GM12865 (cell line): ENCODE results near the gene SAMD14.

Experiments
- DNase-seq: peaks from one replicate; pipeline ENCODE4 v3.0.0; 2010; ENCODE audit warnings: low read depth
- H3K4me3 ChIP-seq: 2 replicates; pipeline ENCODE4 v1.5.1; 2011; ENCODE audit warnings: mild to moderate bottlenecking, low read depth, low read length, control low read depth
- TF ChIP-seq, protein P1 (sequence below): IDR thresholded peaks from 2 replicates; pipeline ENCODE4 v1.5.1; 2011; ENCODE audit warnings: low read length, control low read depth, low read depth, inconsistent platforms; ENCODE audit not compliant: insufficient read depth; ENCODE audit errors: missing control alignments

The SAMD14 gene

DNA sequence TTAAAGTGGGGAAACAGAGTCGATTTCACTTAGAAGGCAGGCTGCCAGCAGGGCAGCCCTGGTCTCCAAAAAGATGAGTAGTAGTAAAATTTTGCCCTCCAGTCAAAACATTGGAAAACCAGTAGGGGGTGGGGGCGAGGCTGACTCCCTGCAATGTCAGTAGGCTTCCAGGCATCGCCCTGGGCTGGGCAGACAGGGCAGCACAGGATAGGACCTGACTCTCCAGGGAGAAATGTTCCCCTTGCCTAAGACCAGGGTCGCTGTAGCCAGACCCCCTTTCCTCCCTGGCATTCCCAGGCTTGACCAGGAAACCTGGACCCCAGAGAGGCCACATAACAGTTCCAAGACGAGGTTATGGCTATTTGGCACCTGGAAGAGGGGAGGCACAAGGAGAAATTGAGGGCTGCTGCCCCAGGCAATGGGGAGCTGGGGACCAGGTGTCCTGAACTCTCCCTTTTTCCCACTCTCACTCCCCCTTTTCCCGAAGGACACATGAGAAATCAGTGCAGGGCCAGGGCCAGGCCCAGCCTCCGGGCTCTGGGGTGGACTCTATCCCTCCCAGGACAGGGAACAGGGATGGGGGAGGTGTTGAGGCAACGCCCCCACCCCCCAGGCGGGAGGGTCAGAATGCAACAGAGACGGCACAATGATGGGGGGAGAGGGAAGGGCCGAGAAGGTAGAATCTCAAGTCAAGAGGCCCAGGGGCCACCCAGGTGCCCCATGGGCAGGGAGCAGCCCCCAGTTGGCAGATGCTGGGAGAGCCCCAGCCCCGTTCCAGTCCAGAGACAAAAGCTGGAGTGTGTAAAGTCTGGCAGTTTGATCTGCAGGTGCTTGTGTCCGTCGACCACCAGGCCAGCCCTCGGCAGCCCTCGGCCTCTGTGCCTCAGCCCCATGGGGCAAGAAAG lies 4.5 kb upstream of the SAMD14 start:
- no peak for DNase-seq
- no peak overlapping the region for H3K4me3 ChIP-seq
- TF ChIP-seq, protein P1, sequence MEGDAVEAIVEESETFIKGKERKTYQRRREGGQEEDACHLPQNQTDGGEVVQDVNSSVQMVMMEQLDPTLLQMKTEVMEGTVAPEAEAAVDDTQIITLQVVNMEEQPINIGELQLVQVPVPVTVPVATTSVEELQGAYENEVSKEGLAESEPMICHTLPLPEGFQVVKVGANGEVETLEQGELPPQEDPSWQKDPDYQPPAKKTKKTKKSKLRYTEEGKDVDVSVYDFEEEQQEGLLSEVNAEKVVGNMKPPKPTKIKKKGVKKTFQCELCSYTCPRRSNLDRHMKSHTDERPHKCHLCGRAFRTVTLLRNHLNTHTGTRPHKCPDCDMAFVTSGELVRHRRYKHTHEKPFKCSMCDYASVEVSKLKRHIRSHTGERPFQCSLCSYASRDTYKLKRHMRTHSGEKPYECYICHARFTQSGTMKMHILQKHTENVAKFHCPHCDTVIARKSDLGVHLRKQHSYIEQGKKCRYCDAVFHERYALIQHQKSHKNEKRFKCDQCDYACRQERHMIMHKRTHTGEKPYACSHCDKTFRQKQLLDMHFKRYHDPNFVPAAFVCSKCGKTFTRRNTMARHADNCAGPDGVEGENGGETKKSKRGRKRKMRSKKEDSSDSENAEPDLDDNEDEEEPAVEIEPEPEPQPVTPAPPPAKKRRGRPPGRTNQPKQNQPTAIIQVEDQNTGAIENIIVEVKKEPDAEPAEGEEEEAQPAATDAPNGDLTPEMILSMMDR, result no peak

DNA sequence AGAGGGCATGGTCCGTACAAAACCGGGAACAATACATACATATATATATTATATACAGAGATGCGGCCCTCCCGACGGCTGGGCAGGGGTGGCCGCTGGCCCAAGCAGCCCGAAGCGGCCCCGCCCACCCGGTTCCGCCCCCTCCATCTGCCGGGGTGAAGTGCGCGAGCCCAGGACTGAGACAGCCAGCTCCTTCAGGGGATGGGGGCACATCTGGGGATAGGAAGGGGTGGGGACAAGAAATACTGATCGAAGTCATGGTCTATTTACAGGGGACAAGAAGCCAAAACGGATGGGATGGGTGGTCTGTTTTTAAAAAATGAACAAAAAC lies 3.8 kb upstream of the SAMD14 start:
- TF ChIP-seq, protein P1, result no peak
- H3K4me3 ChIP-seq, result no peak overlapping the region
- no peak for DNase-seq

DNA sequence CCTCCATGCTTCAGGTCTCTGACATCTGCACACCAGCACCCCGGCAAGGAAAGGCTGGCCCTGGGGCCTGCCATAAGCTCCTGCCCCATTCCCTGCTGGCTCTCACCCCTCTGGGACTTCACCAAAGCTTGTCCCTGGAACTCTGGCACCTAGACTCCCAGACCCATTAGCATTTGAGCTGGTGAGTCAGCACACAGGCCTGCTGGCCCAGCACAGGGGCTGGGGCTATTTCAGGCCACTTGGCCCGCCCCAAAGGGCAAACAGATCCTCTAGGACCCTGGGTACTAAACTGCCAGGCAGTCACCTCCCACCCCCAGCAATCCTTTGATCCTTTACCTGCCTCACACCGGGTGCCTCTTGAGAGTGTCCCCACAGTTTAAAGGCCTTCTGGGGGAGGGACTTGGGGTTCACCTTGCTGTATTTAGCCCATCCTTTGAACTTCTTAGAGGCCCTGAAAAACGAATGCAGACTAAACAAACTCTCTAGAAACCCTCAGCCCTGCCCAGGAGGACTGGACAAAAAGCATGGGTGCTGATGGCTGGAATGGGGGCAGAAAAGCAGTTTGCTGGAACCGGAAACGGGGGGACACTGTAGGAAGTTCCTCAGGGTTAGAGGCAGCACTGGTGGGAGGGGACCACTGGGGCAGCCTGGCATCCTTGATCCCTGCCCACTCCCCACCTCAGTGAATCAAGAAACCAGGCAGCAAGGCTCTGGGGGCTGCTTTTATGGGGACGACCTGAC lies 3.2 kb upstream of the SAMD14 start:
- no peak overlapping the region for H3K4me3 ChIP-seq
- TF ChIP-seq, protein P1, result no peak
- DNase-seq, result no peak

DNA sequence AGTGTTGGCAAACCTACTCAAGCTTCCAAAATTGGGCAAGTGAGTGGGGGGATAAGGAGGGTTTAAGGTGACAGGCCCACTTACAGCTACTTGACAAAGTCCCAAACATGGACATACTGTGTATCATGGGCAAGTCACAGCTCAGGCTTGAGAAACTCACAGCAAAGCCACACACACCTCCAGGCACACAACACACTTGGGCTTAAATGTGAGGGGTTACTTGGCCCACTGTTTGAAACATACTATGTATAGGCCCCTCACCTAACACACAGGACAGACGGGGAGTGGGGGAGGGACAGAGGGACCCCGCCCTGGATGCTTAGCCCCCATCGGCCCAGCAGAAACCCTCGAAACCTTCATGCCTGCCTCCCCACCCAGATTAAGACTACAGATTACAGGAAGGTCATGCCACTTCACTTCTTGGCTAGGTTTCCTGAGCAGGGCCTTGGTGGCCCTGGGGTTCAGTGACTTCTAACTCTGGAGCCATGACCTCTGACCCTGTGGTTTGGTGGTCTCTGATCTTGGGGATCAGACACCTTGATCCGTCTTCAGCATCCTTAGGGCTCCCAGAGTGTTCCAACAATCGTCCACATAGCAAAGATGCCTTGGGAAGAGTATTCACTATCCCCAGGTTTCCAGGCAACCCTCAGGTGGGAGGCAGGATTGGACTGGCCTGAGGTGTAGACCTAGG lies 2.3 kb upstream of the SAMD14 start:
- DNase-seq, result no peak
- TF ChIP-seq, protein P1, result no peak

DNA sequence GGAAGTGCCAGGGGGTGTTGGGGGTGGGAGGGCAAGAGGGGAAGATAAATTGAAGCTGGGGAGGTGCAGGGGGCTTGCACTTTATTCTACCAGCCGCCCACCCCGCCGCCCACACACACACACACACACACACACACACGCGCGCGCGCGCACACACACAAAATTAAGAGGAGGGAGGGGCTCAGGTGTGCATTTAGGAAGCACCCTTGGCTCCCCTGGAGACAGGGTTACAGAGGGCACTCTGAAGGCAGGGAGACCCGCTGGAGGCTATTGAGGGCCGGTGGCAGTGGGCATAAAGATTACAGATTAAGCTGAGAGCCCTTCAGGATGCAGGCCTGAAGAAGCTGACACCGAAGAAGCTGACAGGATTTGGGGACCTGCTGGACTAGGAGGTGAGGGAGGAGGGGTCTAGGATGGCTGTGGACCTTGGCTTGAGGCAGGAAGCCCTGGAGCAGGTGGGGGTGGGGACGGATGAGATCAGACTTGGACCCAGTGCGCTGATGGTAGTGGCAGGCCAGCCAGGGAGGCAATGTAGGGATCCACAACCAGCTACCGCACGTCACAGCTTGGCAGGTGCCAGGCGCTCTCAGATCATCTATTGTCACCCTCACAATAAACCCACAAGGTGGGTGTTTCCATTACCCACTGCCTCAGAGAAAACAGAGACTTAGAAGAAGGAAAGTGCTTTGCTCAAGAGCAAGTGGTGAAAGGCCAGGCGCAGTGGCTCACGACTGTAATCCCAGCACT lies 772 bp upstream of the SAMD14 start:
- TF ChIP-seq, protein P1, result no peak
- peak overlapping the region; percentile 65 for H3K4me3 ChIP-seq
- DNase-seq, result no peak

More for the DNA sequence above, 2.3 kb upstream of the SAMD14 start:
- no peak overlapping the region for H3K4me3 ChIP-seq

DNA sequence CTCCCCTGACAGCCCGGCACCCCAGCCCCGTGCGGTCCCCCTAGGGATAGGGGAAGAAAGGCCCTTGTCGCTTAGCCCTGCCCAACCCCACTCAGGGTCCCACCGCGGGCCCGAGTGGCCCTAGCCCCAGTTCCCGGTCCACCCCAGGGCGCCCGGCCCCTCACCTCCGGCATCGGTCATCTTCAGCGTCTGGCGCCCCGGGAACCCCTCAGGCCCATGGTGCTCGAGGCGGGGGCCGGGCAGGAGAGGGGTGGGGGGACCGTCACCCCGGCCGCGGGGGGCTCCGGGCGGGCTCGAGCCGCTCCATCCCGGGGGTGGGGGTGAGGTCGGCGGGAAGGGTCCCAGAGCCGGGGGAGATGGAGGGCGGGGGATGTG lies 620 bp downstream of the SAMD14 start:
- TF ChIP-seq, protein P1, result no peak
- no peak for DNase-seq
- H3K4me3 ChIP-seq, result peak overlapping the region; percentile 23
